LNCaP clone FGC (cell line): ENCODE measurements around the gene GSTP1.
"Not testable (repeated sequence)": the region's sequence is repeated elsewhere in the genome, so short reads cannot be mapped to it uniquely, and the experiment has no call there.

Source experiments
- DNase-seq: peaks from one replicate; pipeline ENCODE4 v3.0.0-alpha.2; 2011; ENCODE audit warnings: low read depth
- H3K4me3 ChIP-seq: 2 replicates; pipeline ENCODE4 v1.5.1; 2011; ENCODE audit warnings: mild to moderate bottlenecking, low read depth, low read length, control low read depth
- CTCF ChIP-seq: IDR thresholded peaks from 2 replicates; pipeline ENCODE4 v1.5.1; 2012; ENCODE audit warnings: mild to moderate bottlenecking; ENCODE audit not compliant: control insufficient read depth, insufficient read depth; ENCODE audit errors: extremely low read depth

The GSTP1 gene

GRCh38 chr11:67541198-67541597 is 42.4 kb upstream of the GSTP1 start:
- no peak for TF ChIP-seq CTCF
- DNase-seq: no peak
- H3K4me3 ChIP-seq: no peak overlapping the region

GRCh38 chr11:67542169-67542568 is 41.4 kb upstream of the GSTP1 start:
- no peak for TF ChIP-seq CTCF
- H3K4me3 ChIP-seq: no peak overlapping the region
- no peak for DNase-seq

GRCh38 chr11:67542971-67543370 is 40.6 kb upstream of the GSTP1 start:
- no peak for TF ChIP-seq CTCF
- no peak for DNase-seq
- no peak overlapping the region for H3K4me3 ChIP-seq

GRCh38 chr11:67543585-67543984 is 40.0 kb upstream of the GSTP1 start:
- no peak overlapping the region for H3K4me3 ChIP-seq
- DNase-seq: no peak
- TF ChIP-seq CTCF: no peak

- no peak for TF ChIP-seq CTCF
- no peak for DNase-seq
- H3K4me3 ChIP-seq: no peak overlapping the region
These were observed 38.9 kb upstream of the GSTP1 start for GRCh38 chr11:67544616-67545242.

- H3K4me3 ChIP-seq: no peak overlapping the region
- DNase-seq: no peak
These were observed 38.3 kb upstream of the GSTP1 start for GRCh38 chr11:67545280-67545679.

GRCh38 chr11:67548112-67548511 is 35.5 kb upstream of the GSTP1 start:
- DNase-seq, H3K4me3 ChIP-seq: not testable (repeated sequence)

More at GRCh38 chr11:67545280-67545679, 38.3 kb upstream of the GSTP1 start:
- TF ChIP-seq CTCF: no peak
